Stimulated activated CD4-positive, alpha-beta T cell treated with anti-CD3 and anti-CD28 coated beads, Interleukin-12 subunit alpha, Interleukin-12 subunit beta, amount 100 ng/mL, for 24 hours (primary cell): Measurements from ENCODE around the gene ELAC1.

Experiments used
- DNase-seq, 2 experiments: peaks; one replicate each; pipeline ENCODE4 v3.0.0-alpha.2; 2020; ENCODE audit warnings: low read depth in 2 of 2

The ELAC1 gene

DNA sequence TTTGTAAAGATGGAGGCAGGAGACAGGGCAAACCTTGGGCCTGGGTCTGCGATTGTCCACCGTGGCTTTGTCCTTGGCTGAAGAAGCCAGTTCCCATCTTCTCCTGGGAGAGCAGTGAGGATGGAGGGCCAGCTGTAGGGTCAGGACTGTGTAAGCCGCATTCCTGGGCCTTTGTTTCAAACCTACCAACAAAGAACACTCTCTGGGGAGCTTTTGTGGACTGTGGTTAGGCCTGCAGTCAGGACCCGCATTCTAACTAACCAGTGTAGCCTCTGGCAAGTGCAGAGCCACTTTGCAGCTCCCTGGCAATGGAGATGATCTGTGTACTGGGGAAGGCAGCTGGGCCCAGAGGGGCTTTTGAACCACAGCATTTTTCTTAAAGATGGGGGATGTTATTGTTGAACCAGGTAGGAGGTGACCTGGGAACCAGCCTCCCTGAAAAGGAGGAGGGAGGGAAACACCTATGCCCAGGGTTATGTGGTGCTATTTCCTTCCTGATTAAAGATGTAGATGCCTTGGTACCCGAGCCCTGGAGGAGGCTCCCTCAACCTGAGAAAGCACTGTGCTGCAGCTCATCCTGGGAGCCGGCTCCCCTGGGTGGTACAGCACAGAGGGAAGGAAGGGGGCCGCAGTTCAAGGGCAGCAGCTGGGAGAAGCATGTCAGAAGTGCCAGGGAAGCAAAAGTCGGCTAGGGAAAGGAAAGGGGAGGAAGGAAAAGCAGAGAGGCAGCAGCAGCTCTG lies 49.5 kb downstream of the ELAC1 start:
- no peak for DNase-seq

DNA sequence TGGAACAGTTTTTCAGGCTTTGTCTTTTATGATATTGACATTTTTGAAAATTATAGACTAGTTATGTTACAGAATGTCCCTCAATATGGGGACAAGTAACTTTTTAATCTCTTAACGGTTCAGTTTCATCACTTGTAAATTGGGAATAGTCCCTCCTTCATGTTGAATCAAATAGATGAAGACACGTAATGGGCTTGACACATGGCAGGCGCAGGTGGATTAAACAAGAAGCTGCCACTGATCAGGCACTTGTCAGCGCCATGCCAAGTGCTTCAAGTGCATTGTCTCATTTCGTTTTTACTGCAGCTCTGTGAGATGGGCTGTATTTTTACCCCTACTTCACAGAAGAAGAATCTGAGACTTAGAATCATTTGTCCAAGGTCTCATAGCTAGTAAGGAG lies 52.7 kb downstream of the ELAC1 start:
- DNase-seq = no peak

DNA sequence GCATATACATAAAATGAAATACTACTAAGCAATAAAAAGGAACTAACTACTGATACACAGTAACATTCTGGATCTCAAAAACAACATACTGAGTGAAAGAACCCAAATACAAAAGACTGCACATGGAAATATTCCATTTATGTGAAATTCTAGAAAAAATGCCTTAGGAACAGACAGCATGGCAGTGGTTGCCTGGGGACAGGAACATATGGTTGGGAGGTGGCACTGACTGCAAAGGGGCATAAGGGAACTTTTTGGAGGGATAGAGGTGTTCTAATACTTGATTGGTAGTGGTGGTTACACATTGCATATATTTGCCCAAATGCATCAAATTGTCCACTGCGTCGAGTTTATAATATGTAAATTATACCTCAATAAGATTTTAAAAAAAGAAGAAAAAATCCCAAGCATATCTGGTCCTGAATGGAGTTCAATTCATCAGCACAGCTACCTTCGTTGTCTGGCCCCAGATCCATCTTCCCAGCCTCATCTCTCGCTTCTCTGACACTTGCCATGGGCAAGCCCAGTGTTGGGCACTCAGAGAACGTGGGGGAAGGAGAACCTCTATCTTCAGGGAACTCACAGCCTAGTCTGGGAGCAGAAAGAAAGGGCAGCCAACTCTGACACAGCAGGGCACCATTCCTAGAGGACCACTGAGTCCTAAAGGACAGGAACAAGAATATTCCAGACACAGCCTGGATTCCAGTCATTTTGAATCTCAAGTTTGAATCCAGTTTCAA lies 53.6 kb downstream of the ELAC1 start:
- DNase-seq = no peak

DNA sequence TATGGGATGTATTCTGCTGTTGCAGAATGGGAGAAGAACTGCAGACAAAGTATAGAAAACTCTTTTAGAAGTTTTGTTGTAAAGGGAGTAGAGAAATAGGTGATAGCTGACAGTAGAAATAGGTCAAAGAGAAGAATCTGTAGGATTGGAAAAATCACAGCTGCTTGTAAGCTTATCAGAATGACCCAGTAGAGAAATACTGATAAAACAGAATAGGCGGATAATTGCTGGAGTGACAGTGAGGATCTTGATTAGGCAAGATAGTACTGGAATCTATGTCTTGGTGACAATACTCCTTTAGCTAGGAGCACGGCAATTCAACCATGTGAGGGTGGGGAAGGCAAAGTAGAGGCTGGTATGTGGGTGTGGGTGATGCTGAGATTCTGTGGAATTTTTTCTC lies 57.7 kb downstream of the ELAC1 start:
- no peak for DNase-seq

DNA sequence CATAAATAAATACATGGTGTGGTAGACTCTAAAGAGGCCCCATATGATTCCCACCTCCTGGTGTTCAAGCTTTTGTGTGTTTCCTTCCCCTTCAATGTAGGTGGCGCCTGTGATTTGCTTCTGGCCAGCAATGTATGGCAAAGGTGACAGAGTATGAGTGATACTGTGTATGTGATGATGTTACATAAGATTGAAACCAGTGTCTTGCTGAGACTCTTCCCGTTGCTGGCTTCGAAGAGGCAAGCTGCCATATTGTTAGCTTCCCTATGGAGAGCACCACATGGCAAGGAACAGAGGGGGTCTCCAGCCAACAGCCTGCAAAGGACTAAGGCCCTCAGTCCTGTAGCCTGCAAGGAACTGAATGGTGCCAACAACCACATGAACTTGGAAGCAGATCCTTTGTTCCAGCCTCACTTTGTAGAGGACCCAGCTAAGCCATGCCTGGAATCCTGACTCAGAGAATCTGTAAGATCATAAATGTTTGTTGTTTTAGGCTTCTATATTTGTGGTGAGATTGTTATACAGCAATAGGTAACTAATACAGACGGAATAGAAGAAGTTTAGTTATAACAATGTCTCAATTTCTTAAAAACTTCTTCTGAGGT lies 60.5 kb downstream of the ELAC1 start:
- no peak for DNase-seq

DNA sequence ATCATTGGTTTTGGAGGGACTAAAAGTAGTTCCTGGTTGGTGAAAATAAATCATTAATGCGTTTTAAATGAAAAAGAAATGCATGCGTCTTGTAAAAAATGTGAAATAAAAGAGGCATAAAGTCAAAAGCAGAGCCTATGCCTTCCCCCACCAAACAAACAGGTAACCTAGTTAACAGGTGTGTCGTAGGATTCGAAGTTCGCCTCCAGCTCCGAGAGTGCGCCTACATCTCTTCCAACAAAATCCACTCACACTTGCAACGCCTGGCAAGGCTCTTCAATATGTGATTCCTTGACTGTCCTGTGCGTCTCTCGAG lies 61.5 kb downstream of the ELAC1 start:
- DNase-seq = no peak

DNA sequence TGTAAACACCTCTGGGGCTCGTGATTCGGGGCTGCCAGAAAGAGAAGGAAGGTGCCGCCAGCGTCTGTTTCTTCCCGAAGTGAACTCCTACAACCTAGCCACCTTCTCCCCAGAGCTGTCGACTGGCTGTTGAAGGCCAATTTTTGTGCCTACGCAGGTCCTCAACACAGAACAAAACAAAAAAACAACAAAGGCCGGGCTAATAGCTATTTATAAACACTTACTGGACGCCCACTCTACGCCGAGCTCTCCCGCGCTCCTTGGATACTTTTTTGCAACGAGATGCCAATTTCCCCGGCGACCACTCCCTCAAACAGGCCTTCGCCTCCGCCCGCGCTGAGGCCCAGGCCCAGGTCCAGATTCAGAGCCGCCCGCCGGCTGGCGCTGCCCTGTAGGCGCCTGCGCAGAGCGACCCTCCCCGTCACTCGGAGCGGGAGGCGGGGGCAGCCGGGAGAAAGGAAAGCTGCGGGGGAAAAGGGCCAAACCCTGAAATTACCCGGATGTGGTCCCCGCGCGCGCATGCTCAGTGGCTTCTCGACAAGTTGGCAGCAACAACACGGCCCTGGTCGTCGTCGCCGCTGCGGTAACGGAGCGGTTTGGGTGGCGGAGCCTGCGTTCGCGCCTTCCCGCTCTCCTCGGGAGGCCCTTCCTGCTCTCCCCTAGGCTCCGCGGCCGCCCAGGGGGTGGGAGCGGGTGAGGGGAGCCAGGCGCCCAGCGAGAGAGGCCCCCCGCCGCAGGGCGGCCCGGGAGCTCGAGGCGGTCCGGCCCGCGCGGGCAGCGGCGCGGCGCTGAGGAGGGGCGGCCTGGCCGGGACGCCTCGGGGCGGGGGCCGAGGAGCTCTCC lies 62.1 kb downstream of the ELAC1 start, which contains the start of gene SMAD4:
Gene SMAD4, plus strand, starts transcription at position 520 of the 843 bp plus-strand sequence. CDS start 16,834 bp downstream, outside the sequence.
- DNase-seq = peak; percentile 94 to 98

DNA sequence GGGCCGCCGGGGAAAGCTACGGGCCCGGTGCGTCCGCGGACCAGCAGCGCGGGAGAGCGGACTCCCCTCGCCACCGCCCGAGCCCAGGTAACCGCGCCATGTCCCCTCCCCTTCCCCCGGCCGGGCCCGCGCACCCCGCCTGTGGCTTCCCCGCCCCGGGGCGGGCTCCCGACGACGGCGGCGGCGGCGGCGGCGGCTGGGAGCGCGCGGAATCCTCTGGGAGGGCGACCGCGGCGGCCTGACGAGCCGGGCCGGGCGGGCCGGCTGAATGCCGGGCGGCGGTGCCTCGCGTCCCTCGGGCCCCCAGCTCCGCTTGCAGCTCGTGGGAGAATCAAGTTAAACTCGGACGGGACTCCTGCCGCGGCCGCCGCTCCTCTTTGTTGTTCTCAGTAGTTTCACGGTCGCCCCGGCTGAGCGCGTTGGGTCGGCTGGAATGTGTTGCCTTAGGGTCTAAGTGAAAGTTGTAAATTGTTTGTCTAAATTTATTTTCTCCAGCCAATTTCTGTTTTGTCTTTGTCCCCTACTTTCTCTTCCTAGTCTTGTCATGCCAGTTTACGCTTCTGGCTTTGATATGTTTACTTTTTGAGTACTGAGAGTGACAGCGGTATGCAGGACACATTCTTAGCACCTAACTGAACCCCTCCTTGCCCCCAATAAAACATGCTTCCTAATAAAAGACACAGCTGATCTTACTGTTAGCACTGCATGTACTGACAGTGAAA lies 62.9 kb downstream of the ELAC1 start:
- DNase-seq = peak; percentile 37 to 49

DNA sequence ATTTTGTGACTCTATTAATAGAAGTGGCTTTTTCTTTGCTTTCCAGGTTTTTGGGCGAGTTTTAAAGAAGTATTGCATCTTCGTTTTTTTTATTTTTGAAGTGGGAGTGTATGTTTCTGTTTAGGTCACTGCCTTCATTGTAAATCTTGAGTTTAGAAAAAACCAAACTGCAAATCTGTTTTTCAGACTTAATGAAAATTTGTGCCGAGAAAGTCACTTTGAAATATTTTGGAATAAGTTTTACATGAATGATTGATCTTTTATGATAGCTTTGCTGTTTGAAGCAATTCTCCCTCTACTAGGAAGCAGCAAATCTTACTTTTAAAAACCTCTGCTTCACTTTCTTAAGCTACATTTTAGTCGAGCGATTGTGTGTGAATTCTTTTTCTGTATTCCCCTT lies 64.4 kb downstream of the ELAC1 start:
- DNase-seq = no peak

DNA sequence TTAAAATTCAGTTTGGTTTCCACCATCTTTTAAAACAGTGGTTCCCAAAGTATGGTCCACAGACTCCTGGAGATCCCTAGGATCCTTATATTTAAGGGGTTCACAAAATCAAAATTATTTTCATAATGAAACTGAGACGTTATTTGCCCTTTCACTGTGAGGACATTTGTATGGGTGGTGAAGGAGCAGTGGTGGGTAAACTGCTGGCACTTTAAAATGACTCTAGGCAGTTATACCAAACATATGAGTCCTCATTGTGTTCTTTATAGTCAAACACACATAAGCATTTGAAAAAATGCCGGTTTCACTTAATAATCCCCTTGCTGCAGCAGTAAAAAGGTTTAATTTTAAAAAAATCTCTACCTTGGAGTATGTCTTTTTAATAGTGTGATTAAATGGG lies 69.4 kb downstream of the ELAC1 start:
- DNase-seq = no peak
